ENCODE results near the gene TRAPPC2L. TPM values are rescaled to one million over a fixed set of nuclear protein-coding genes. Genes with fewer than 3 reads are reported as not detected.

The TRAPPC2L gene
- total RNA-seq, 5 donors from 2014 or later (not counting 1 experiment from before 2014, with no cell fraction given): 45.6 to 61.1 (median 57.5) TPM

- H3K9me3 ChIP-seq: no peaks in the 10 kb centered on the region
- no peaks in the 10 kb centered on the region for H3K36me3 Mint-ChIP-seq
- CTCF ChIA-PET: no interaction called here
- H3K27me3 Mint-ChIP-seq: no peaks in the 10 kb centered on the region
- no peak for DNase-seq
- POLR2A ChIA-PET: no interaction called here
- no peaks in the 10 kb centered on the region for H3K36me3 ChIP-seq (ENCODE audit: control insufficient read depth in 2 of 2, extremely low read depth in 1 of 2, insufficient read depth in 1 of 2, low read length in 1 of 2)
- no peak for ATAC-seq (replicated peaks in 1 of 4)
- no peak overlapping the region for H3K27ac ChIP-seq (ENCODE audit: low read length)
- H3K4me1 Mint-ChIP-seq: no peaks in the 10 kb centered on the region
- H3K9me3 Mint-ChIP-seq: no peaks in the 10 kb centered on the region
- H3K27ac Mint-ChIP-seq: no peak overlapping the region
- H3K4me3 Mint-ChIP-seq: no peak overlapping the region
- no peak overlapping the region for H3K4me3 ChIP-seq (ENCODE audit: control insufficient read depth in 1 of 2, extremely low read depth in 1 of 2, low read length in 1 of 2)
- WGBS (ENCODE audit: insufficient coverage): 80% methylated on average over 24 of the region's 26 CpGs
- peaks cover 0 to 48% of the 10 kb centered on the region in 2 experiments for H3K27me3 ChIP-seq (replicated peaks in 1 of 2; ENCODE audit: control insufficient read depth in 2 of 2, extremely low read depth in 1 of 2, insufficient read depth in 2 of 2, low read length in 1 of 2)
- no peaks in the 10 kb centered on the region for H3K4me1 ChIP-seq (ENCODE audit: control insufficient read depth in 1 of 2, extremely low read depth in 1 of 2, insufficient read depth in 2 of 2, low read length in 2 of 2)
These were observed 53.6 kb downstream of the TRAPPC2L start for GRCh38 chr16:88910284-88911135.

GRCh38 chr16:88911136-88911945, 54.4 kb downstream of the TRAPPC2L start:
- H3K4me3 Mint-ChIP-seq: no peak overlapping the region
- Histone ChIP-seq H3K4me1 (ENCODE audit: control insufficient read depth in 1 of 2, extremely low read depth in 1 of 2, insufficient read depth in 2 of 2, low read length in 2 of 2) (no peaks in the 10 kb centered on the region), H3K36me3 (ENCODE audit: control insufficient read depth in 2 of 2, extremely low read depth in 1 of 2, insufficient read depth in 1 of 2, low read length in 1 of 2) (no peaks in the 10 kb centered on the region), H3K27me3 (replicated peaks in 1 of 2; ENCODE audit: control insufficient read depth in 2 of 2, extremely low read depth in 1 of 2, insufficient read depth in 2 of 2, low read length in 1 of 2) (peaks cover 0 to 48% of the 10 kb centered on the region in 2 experiments), H3K4me3 (ENCODE audit: control insufficient read depth in 1 of 2, extremely low read depth in 1 of 2, low read length in 1 of 2) (no peak overlapping the region), H3K27ac (ENCODE audit: low read length) (no peak overlapping the region), H3K9me3 (no peaks in the 10 kb centered on the region)
- ChIA-PET POLR2A (no interaction called here), CTCF (no interaction called here)
- H3K27me3 Mint-ChIP-seq: no peaks in the 10 kb centered on the region
- H3K9me3 Mint-ChIP-seq: no peaks in the 10 kb centered on the region
- no peaks in the 10 kb centered on the region for H3K4me1 Mint-ChIP-seq
- H3K27ac Mint-ChIP-seq: no peak overlapping the region
- no peaks in the 10 kb centered on the region for H3K36me3 Mint-ChIP-seq
- 81% methylated on average over 33 of the region's 36 CpGs for WGBS (ENCODE audit: insufficient coverage)
- ATAC-seq (replicated peaks in 1 of 4) (no peak), DNase-seq (no peak)

- H3K27ac Mint-ChIP-seq: no peak overlapping the region
- no peaks in the 10 kb centered on the region for H3K27me3 Mint-ChIP-seq
These were observed 55.0 kb downstream of the TRAPPC2L start for GRCh38 chr16:88911946-88912310.

More at GRCh38 chr16:88911946-88912310, 55.0 kb downstream of the TRAPPC2L start:
- Mint-ChIP-seq H3K36me3 (no peaks in the 10 kb centered on the region), H3K4me3 (no peak overlapping the region), H3K4me1 (no peaks in the 10 kb centered on the region), H3K9me3 (no peaks in the 10 kb centered on the region)
- no peak for DNase-seq
- Histone ChIP-seq H3K36me3 (ENCODE audit: control insufficient read depth in 2 of 2, extremely low read depth in 1 of 2, insufficient read depth in 1 of 2, low read length in 1 of 2) (no peaks in the 10 kb centered on the region), H3K27ac (ENCODE audit: low read length) (no peak overlapping the region), H3K9me3 (no peaks in the 10 kb centered on the region), H3K4me1 (ENCODE audit: control insufficient read depth in 1 of 2, extremely low read depth in 1 of 2, insufficient read depth in 2 of 2, low read length in 2 of 2) (no peaks in the 10 kb centered on the region), H3K27me3 (replicated peaks in 1 of 2; ENCODE audit: control insufficient read depth in 2 of 2, extremely low read depth in 1 of 2, insufficient read depth in 2 of 2, low read length in 1 of 2) (peaks cover 0 to 45% of the 10 kb centered on the region in 2 experiments), H3K4me3 (ENCODE audit: control insufficient read depth in 1 of 2, extremely low read depth in 1 of 2, low read length in 1 of 2) (no peak overlapping the region)
- ATAC-seq (replicated peaks in 1 of 4): no peak
- CTCF ChIA-PET: no interaction called here
- WGBS (ENCODE audit: insufficient coverage): 93% methylated on average over 13 of the region's 16 CpGs
- POLR2A ChIA-PET: no interaction called here

Other genes with a start within 250 kb of the TRAPPC2L start
- under 1 TPM in 3 of 5 donors, not detected in 2; 0.35 to 0.93 (median 0.39) TPM for gene IL17C, start 218.6 kb upstream of the TRAPPC2L start, total RNA-seq
- gene CYBA, start 206.1 kb upstream of the TRAPPC2L start, total RNA-seq: 100 to 1,000 TPM; 271 to 456 (median 403) TPM
- gene MVD, start 194.0 kb upstream of the TRAPPC2L start, total RNA-seq: 10 to 100 TPM; 52.3 to 81.4 (median 63.4) TPM
- 10 to 100 TPM in 3 of 5 donors, 1 to 10 TPM in 2; 5.2 to 20.4 (median 17.2) TPM for gene SNAI3, start 170.6 kb upstream of the TRAPPC2L start, total RNA-seq
- gene RNF166, start 150.7 kb upstream of the TRAPPC2L start, total RNA-seq: 100 to 1,000 TPM; 246 to 369 (median 264) TPM
- gene CTU2, start 150.6 kb upstream of the TRAPPC2L start, total RNA-seq: 10 to 100 TPM; 30.1 to 39.5 (median 38.6) TPM
- gene PIEZO1, start 71.9 kb upstream of the TRAPPC2L start, total RNA-seq: 100 to 1,000 TPM; 139 to 274 (median 240) TPM
- 1 to 10 TPM in 4 of 5 donors, under 1 TPM in 1; 0.93 to 3.7 (median 1.5) TPM for gene CDT1, start 53.3 kb upstream of the TRAPPC2L start, total RNA-seq
- 100 to 1,000 TPM; 166 to 245 (median 228) TPM for gene APRT, start 45.2 kb upstream of the TRAPPC2L start, total RNA-seq
- gene GALNS, start 180 bp upstream of the TRAPPC2L start, total RNA-seq: 10 to 100 TPM; 47.6 to 68.4 (median 58.4) TPM
- gene PABPN1L, start 9.5 kb downstream of the TRAPPC2L start, total RNA-seq: not detected
- gene CBFA2T3, start 120.1 kb downstream of the TRAPPC2L start, total RNA-seq: 1 to 10 TPM; 2.0 to 4.0 (median 2.1) TPM
- gene ACSF3, start 236.7 kb downstream of the TRAPPC2L start, total RNA-seq: 100 to 1,000 TPM in 1 of 5 donors, 10 to 100 TPM in 4; 70.5 to 102 (median 79.9) TPM

Measured in T-cell (primary cell).